OCI-LY1 (cell line): ENCODE measurements around the gene CKAP2L.

Source experiments
- CTCF ChIP-seq: fragments of 200-600 bp; sonication (generic), shearing (Covaris generic); IDR thresholded peaks from 2 replicates; pipeline ENCODE4 v1.5.1; 2017; ENCODE audit warnings: mild to moderate bottlenecking, antibody characterized with exemption, low read length, moderate library complexity, mixed read lengths
- EZH2 ChIP-seq: fragments of 200-600 bp; sonication (generic), shearing (Covaris generic); IDR thresholded peaks from 2 replicates; pipeline ENCODE4 v1.8.0; 2017; ENCODE audit warnings: borderline replicate concordance, mixed run types, mild to moderate bottlenecking, antibody characterized with exemption, low read length, moderate library complexity, mixed read lengths

DNA sequence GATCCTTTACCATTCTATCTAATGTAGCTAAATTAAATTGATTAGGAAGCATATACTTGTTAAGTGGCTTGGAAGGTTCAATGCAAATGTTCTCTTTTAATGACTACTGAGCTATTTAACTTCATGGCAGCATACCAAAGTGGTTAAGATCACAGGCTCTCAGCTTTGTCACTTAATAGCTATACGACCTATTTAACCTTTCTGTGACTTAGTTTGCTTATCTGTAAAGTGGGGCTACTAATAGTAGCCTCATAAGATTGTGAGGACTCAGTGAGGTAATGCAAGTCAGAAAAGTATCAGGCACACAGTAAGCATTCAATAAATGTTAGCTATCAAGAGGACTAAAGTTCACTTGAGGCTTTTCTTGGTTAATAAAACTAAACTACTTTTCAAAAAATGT lies 4.3 kb downstream of the CKAP2L start:
- TF ChIP-seq CTCF, result no peak
- TF ChIP-seq EZH2, result no peak
